HG02610 (cell line): ENCODE results near the gene TCERG1.
A peak's percentile ranks its signal among the peaks of the same experiment; 100 is the strongest.

Source experiments
- ATAC-seq: cut with Tn5 transposase; IDR thresholded peaks from one replicate; pipeline ENCODE4 v1.9.1; 2021; ENCODE audit warnings: mild to moderate bottlenecking, moderate library complexity; ENCODE audit not compliant: unreplicated experiment

TCERG1 gene

DNA sequence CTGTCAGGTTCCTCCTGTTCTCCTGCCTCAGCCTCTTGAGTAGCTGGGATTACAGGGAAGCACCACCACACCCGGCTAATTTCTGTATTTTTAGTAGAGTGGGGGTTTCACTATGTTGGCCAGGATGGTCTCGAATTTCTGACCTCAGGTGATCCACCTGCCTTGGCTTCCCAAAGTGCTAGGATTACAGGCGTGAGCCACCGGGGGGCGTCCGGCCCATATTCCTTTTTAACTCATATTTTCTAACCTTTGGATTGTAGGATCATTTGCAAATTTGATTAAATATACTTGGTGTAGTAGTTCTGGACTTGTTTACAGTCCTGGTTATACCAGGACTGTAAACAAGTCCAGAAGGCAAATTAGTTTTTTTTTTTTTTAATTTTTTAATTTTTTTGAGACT is 4.3 kb downstream of the TCERG1 start:
- ATAC-seq = no peak

DNA sequence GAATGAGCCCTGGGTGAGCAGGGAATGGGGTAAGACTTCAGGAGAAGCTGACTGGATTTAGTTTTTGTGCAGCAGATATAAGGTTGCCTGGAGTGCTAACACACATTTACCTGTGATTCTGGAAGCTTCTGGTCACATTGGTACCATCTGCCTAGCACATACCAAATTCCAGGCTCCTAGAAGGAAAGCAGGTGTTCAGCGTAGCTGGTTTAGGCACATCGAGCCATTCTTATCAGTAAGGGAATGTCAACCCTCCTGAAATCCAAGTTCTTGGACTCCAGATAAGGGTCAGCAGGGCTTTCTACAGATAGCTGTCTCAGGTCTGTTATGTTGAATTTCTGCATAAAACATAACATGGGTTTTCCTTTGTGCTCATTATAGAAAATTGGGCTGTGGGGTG is 10.3 kb downstream of the TCERG1 start:
- ATAC-seq = no peak

DNA sequence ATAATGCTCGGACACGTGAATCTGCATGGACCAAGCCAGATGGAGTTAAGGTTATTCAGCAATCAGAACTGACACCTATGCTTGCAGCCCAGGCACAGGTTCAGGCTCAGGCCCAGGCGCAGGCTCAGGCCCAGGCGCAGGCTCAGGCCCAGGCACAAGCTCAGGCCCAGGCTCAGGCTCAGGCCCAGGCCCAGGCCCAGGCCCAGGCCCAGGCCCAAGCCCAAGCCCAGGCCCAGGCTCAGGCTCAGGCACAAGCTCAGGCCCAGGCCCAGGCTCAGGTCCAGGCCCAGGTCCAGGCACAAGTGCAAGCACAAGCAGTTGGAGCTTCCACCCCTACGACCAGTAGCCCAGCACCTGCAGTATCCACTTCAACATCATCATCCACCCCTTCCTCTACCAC is 11.8 kb downstream of the TCERG1 start:
- no peak for ATAC-seq

DNA sequence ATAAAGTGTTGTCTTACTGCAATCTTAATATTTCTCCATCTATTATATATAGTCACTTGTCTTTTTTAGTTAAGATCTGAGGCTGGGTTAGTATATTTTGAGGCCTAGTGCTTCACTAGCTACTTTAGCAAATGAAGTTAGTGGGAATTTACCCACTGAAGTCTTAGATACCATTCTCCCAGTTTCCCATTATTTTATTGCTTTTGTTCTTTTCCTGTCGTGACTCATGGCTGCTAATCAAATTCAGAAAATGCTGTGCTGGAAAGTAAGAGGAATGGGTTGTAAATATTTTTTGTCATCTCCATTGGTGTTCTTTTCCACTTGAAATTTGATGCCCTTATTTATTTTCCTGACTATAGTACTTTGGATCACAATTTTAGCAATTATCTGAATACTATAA is 14.2 kb downstream of the TCERG1 start:
- ATAC-seq = no peak

DNA sequence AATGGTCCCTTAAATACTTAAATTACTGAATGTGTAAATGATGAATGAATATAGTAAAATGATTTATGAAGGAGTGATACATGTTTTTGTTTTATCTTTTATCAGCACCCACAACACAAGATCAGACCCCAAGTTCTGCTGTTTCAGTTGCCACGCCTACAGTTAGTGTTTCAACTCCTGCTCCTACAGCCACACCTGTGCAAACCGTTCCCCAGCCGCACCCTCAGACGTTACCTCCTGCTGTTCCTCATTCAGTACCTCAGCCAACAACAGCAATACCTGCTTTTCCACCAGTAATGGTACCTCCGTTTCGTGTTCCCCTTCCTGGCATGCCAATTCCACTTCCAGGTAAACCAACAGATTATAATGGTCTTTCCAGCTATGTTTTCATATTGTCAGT is 16.3 kb downstream of the TCERG1 start:
- no peak for ATAC-seq

DNA sequence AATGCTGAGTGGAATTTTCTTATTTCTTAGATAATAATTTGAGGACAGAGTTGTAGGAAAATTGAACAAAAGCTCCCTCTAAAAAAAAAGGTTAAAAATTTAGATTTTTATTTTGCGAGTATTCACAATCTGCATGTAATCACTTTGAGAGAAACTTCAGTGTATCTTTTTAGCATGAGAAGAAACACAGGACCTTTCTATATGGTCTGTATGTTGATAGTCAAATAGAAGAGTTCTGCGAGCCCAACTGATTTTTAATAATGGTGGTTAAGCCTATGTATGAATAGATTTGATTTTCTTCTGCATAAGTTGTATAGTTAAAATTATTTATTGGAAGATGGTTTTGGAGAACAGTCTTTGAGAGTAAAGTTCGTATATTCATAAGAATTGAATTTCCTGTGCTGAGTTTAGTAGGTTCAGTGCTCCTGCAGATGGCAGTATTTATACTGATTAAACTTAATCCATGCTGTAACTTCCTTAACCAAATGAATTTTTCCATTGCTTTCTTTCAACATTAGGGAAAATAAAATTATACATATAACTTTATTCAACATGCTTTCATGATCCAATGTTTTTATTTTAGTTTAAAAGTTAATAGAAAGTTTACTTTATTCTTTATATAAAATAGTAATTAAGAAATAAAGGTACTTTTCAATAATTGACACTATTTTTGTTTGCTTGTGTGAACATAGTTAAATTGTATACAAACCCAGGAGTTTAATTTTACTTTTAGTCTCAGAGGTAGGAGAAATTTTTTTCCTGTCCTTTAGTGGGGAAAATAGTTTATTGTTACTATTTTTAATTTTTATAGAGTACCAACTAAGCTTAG is 19.6 kb downstream of the TCERG1 start:
- ATAC-seq = no peak

DNA sequence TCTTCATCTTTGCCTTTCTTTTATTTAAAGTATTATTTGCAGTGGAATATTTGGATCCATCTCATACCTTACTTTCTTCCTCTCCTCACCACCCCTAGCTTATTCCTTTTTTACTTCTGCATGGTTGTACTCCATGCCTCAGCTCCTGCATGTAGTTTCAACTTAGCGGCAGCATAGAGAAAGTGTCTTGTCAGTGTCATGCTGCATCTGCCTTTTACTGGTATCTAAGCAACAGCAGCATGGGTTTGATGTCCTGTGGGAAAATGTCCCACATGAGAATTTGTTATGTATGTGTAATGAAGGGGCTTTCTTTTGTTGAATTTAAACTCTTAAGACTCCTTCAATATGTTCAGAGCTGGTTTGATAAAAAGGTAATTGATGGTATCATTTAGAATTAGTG is 20.6 kb downstream of the TCERG1 start:
- no peak for ATAC-seq

DNA sequence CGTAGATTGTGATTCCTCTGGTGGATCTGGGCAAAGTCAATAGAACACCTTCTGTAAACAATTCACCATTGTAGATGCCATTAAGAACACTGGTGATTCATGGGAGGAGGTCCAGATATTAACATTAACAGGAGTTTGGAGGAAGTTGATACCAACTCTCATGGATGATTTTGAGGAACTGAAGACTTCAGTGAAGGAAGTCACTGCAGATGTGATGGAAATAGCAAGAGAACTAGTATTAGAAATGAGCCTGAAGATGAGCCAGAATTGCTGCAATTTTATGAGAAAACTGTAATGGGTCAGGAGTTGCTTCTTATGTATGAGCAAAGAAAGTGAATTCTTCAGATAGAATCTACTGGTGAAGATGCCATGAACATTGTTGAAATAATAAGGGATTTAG is 26.9 kb downstream of the TCERG1 start:
- ATAC-seq = no peak

DNA sequence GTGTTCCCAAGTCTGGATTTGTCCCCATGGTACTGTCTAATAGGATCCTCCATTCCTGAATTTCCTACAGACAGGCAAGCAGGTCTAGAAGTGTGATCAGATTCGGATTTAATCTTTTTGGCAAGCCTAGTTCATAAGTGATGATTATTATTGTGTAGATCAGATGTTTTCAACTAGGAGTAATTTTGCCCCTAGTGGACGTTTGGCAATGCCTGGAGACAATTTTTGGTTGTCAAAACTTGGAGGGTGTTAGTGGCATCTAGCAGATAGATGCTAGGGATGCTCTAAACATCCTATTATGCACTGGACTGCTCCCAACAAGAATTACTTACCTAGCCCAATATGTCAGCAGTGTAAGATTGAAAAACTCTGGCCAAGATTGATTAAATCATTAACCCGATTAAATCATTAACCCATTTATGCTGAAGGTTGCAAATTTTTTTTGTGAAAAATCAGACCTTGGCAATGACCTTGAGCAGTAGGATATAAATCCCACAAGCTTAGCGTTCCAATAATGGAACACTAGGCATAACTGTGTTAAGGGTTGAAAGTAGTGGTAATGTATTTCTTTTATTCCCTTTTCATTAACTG is 28.2 kb downstream of the TCERG1 start:
- no peak for ATAC-seq

DNA sequence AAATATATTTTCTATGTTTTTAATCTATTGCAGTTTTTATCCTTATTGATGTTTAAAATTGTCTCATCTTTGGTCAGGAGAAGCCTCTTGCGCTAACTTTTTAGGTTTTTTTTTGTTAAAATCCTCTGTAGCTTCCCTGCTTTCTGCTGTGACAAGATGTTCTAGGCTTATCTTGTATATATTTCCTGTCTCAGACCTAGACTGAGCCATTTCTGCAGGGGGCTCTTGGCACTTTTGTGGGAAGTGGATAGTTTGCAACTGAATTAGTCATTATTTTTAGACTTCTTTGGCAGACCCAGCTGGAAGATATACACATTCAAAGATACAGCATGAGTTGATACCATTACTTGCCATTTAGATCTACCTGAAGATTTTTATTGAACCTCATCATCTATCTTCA is 28.8 kb downstream of the TCERG1 start:
- no peak for ATAC-seq

DNA sequence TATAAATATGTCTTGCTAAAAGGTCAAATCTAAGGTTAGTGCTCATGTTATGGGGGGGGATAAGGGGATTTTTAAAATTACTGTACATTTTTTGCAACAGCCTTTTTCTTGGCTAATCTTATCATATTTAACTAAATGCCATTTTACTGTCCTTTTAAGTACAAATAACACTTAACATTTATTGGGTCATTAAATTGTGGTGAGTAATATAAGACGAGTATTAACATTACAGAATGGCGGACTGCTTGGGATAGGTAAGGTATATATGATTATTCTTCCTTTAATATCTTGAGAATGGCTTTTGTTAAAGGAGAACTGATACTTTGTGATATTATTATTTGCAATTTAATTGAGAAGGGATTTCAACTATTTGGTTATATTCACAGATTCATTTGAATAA is 35.6 kb downstream of the TCERG1 start:
- ATAC-seq = no peak

DNA sequence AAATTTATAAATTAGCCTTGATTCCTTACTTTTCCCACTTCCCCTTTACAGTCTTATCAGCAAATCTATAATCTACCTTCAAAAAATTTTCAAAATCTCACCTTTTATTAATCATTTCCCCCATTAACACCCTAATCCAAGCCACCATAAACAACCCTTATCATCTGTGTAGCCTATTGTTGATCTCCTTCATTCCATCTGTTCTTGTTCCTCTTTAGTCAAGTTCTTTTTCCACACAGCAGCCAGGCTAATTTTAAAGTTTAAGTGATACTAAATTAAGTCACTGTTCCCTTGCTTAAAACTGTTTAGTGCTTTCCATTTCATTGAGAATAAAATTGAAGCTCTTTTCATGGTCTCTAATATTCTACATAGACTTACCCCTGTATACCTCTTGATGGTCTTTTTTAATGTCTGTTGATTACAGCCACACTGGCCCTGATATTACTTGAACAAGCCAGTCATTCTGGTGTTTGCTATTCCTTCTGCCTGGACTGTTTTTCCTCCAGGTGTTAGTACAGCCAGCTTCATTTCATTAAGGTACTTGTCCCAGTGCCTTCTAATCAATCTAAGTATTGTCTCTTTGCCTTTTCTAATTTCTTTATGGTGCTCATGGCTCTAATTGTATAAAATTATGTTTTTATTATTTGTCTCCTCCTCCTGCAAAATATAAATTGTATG is 37.7 kb downstream of the TCERG1 start:
- ATAC-seq = no peak

DNA sequence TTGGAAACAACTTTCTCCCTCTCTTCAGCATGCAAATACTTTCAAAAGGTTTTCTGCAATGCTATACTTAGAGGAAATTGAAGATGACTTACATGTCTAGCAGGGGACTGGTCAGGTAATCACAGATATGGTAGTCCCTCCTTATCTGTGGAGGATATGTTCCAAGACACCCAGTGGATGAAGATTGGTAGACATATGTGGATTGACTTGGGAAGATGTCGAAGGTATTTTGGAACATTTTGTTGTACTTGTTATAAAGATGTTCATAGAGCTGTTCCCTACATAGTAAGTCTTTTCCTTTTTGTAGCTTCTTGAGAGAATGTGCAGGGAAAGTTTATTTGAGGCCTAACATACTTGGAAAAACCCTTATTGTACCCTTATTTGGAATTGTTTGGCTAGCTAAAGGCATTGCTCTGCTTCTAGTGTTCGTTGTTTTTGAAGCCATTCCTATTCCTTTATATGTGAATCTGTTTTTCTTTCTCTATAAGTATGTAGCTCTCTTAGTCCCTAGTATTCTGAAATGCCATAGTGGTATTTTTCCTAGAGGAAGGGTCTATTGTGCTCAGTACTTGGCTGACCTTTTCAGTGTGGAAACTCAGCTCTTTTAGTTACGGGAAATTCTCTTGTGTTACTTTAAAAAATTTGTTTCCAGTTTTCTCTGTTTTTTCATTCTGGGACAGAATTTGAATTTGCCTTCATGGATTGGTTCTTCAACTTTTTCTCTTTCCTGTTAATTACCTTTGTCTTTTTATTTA is 43.1 kb downstream of the TCERG1 start:
- no peak for ATAC-seq

DNA sequence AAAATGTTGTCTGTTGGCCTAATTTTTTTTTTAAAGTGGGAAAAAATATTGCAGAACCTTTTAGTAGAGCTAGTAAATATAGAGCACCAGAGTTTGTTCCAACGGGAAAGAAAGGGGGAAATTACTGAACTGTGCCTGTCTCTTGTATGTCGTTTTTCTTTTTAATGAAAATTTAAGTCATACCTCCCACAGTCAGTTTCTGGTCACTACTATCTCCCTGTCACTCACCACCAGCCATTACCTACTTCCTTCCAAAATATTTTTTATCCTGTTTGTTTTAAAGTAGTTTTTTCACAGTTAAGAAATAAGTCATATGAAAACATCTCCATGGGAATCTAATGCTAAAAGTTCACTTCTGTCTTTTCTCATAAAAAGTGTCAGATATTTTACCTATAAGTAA is 47.5 kb downstream of the TCERG1 start:
- ATAC-seq = no peak

DNA sequence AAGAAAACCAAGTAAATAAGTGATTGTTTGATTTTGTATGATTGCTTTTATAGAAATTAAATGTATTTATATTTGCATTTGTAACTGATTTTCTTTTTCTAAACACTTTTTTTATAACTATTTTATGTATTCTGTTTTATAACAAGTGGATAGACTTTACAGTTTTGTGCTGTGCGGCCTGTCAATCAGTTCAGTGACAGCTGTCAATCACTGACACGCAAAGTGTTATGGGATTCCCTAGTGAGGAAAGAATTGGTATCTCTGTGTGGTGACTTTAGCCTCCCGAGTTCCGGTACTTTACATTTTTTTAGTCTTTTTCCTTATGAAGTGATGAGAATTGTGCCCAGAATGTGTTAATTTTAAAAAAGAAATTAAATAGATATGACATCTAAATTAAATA is 52.5 kb downstream of the TCERG1 start:
- no peak for ATAC-seq

DNA sequence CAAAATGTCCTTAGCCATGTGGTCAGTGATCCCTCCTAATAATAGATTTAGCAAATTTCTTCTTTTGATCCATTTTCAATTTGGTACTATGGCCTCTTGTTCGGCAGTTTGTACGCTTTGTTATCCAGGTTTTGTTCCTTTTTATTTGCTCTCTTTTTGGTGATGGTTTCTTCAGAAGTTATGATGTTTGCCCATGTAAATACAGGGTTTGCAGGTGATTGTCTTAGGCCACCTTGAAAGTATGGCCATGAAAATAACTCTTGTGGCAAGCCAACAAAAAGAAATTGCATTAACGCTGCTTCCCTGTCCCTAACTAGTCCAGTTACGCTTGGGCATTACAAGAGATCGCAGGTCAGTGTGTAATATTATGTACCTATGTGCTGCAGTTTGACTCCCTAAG is 60.3 kb downstream of the TCERG1 start:
- ATAC-seq = no peak

DNA sequence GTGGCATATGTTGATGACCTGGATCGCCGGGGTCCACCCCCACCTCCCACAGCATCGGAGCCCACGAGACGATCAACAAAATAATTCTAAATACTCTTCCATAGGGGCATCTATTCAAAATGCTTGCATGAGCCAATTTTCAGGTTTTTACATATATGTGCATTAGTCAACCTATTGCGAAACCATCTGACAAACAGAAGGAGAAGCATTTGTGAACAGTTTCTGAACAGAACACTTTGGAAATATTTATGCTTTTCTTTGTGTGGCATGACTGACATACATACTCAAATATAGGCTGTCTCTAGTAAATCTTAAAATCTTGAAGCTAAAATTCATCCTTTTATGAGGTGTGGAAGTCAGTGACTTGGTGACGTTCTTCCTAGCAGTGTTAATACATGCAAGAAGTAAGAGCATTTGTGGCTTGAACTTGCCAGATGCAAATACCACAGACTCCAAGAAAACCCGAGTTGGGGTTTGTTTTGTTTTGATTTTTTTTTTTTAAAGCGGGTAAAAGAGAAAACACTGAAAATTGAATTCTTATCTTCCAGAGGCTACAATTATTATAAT is 63.5 kb downstream of the TCERG1 start:
- no peak for ATAC-seq

DNA sequence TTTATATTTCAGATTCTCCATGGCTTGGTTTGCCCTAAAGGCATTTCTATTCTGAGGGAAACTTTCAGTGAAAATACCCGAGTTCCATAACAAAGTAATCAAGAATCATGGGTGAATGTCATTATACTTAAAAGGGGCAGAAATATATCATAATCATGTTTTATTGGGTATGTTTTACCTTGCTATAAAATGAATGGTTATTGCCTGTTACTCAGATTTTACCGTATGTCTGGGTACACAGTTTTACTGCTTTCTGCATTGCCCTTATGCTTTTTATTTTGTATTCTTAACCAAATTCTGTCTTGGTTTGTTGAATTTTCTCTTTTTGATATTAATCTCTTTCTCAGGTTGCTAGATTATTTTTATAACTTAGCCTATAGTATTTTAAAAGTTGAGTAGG is 66.3 kb downstream of the TCERG1 start:
- no peak for ATAC-seq

DNA sequence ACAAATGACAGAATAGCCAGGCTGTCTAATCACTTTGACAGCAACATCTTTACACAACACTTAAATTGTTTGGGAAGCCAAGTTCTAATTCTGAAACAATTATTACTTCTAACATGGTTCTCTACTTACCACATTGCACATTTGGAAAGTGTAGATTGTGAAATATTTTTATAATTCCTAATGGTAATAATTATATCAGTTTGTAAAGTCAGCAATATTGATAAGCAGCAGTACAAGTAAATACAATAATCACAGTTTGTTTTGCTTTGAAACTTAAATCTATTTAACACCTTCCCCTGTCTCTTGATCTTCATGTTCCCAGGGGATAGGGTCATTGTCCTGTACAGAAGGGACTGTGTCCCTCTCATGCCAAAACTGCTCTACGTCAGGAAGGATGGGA is 67.4 kb downstream of the TCERG1 start:
- ATAC-seq = no peak

DNA sequence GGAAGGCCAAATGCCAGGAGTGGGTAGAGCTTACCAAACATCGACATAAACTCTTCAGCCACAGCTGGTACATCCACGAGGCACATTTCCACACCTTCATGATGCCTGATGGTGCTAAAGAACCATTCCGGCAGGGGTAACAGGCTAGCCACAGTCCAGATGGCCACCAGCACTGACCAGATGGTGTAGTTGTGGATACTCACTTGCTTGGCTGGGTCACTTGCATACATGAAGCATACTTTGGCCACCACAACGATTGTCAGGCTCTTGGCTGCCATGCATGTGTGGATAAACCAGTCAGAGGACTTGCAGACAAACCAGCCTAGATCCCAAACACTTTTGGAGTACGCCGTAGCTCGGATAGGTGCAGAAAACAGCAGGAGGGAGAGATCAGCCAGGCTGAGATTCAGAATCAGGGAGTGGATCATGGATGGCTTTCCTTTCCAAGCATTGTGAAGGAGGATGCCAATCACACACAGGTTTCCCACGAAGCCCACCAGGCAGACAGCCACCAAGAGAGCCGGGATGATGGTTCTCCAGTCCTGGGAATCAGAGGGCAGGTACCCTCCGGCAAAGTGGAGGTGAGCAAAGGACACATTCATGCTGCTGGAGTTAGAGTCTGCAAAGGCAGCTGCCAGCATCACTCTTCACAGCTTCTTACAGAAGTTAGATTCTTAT is 68.5 kb downstream of the TCERG1 start:
- no peak for ATAC-seq

DNA sequence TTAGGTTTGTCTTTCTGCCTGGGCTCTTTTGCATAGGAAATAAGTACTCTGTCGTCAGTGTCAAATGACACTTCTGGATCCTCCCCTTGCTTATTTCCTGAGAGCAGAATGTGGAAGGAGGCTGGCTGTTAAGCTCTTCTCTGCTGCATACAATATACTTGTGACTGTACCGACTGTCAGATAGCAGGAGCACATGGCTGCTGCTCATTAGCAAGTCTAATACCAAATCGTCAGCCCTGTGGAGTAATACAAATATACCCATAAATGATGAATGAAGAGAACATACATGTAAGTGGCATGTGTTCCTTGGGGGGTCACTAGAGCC is 69.0 kb downstream of the TCERG1 start, which contains the start of gene GPR151:
Gene GPR151, minus strand, starts transcription at position 40 of the 325 bp plus-strand sequence. CDS start 77 bp downstream, outside the sequence.
- ATAC-seq = peak; percentile 40
